Left ventricle myocardium inferior (tissue), 1 donor: ENCODE measurements around the gene SAFB. TPM values are rescaled to one million over a fixed set of nuclear protein-coding genes. Genes with fewer than 3 reads are reported as not detected.
A peak's percentile ranks its signal among the peaks of the same experiment; 100 is the strongest.

Source experiments
- DNase-seq: peaks from one replicate; pipeline ENCODE4 v3.0.0-alpha.2; 2020
- H3K27ac ChIP-seq: fragments of 200-600 bp; replicated peaks from 2 replicates; pipeline ENCODE4 v1.8.0; 2021
- H3K27me3 ChIP-seq: fragments of 200-600 bp; 2 replicates; pipeline ENCODE4 v1.8.0; 2021; ENCODE audit warnings: low read depth
- H3K36me3 ChIP-seq: fragments of 200-600 bp; 2 replicates; pipeline ENCODE4 v1.8.0; 2021
- H3K4me1 ChIP-seq: fragments of 200-600 bp; 2 replicates; pipeline ENCODE4 v1.8.0; 2021
- H3K4me3 ChIP-seq: fragments of 200-600 bp; 2 replicates; pipeline ENCODE4 v1.8.0; 2021; ENCODE audit warnings: mild to moderate bottlenecking, moderate library complexity
- H3K9me3 ChIP-seq: fragments of 200-600 bp; replicated peaks from 2 replicates; pipeline ENCODE4 v1.8.0; 2021
- CTCF ChIP-seq: fragments of 200-600 bp; IDR thresholded peaks from 2 replicates; pipeline ENCODE4 v1.8.0; 2021; ENCODE audit warnings: antibody characterized with exemption, mild to moderate bottlenecking, borderline replicate concordance
- intact Hi-C: fragments of 100-400 bp; cut with micrococcal nuclease; formaldehyde crosslinking; loops from one replicate; pipeline ENCODE4 v1.11.0; 2022
- total RNA-seq: library from RNA; stranded (reverse); fragmentation: NEBNext Ultra II Directional; extraction: Animal tissue kit (Norgen Biotek cat#: 25700); gene quantifications from one replicate; pipeline ENCODE4 v1.2.1, GENCODE V29; 2021
- donor health status: DM: no; HTN: yes; CAD: no; lungs with severe emphysema.

The SAFB gene
- total RNA-seq, 1 donor from 2014 or later: 54.6 TPM

GRCh38 chr19:5667751-5668271 lies 44.9 kb downstream of the SAFB start:
- Histone ChIP-seq H3K9me3 (no peaks in the 10 kb centered on the region), H3K36me3 (peaks cover 73% of the 10 kb centered on the region), H3K27ac (no peak overlapping the region), H3K27me3 (no peaks in the 10 kb centered on the region), H3K4me1 (no peaks in the 10 kb centered on the region), H3K4me3 (no peak overlapping the region)
- no peak for DNase-seq
- no peak for TF ChIP-seq CTCF
- intact Hi-C loops: no loop called here

GRCh38 chr19:5669212-5669611 lies 46.3 kb downstream of the SAFB start:
- no peaks in the 10 kb centered on the region for H3K9me3 ChIP-seq
- no peak overlapping the region for H3K27ac ChIP-seq
- DNase-seq: peak; percentile 1
- H3K27me3 ChIP-seq: no peaks in the 10 kb centered on the region
- no peak for TF ChIP-seq CTCF
- peaks cover 59% of the 10 kb centered on the region for H3K36me3 ChIP-seq
- intact Hi-C loops: no loop called here
- H3K4me3 ChIP-seq: no peak overlapping the region
- H3K4me1 ChIP-seq: no peaks in the 10 kb centered on the region

- H3K4me1 ChIP-seq: peaks cover 16% of the 10 kb centered on the region
- H3K9me3 ChIP-seq: no peaks in the 10 kb centered on the region
- peaks cover 36% of the 10 kb centered on the region for H3K36me3 ChIP-seq
- no peak overlapping the region for H3K27ac ChIP-seq
- H3K27me3 ChIP-seq: no peaks in the 10 kb centered on the region
- no peak overlapping the region for H3K4me3 ChIP-seq
- intact Hi-C loops: no loop called here
- DNase-seq: peak; percentile 6
- no peak for TF ChIP-seq CTCF
These were observed 48.7 kb downstream of the SAFB start for GRCh38 chr19:5671600-5671999.

GRCh38 chr19:5672708-5673459 lies 50.0 kb downstream of the SAFB start:
- DNase-seq: no peak
- H3K27ac ChIP-seq: no peak overlapping the region
- intact Hi-C loops: no loop called here
- peaks cover 30% of the 10 kb centered on the region for H3K36me3 ChIP-seq
- no peak for TF ChIP-seq CTCF
- no peaks in the 10 kb centered on the region for H3K9me3 ChIP-seq
- no peaks in the 10 kb centered on the region for H3K27me3 ChIP-seq
- no peak overlapping the region for H3K4me3 ChIP-seq
- peaks cover 19% of the 10 kb centered on the region for H3K4me1 ChIP-seq

GRCh38 chr19:5673752-5674151 lies 50.9 kb downstream of the SAFB start:
- Histone ChIP-seq H3K4me3 (no peak overlapping the region), H3K27ac (no peak overlapping the region), H3K4me1 (peaks cover 21% of the 10 kb centered on the region), H3K27me3 (no peaks in the 10 kb centered on the region), H3K36me3 (peaks cover 27% of the 10 kb centered on the region), H3K9me3 (no peaks in the 10 kb centered on the region)
- DNase-seq: no peak
- no peak for TF ChIP-seq CTCF
- intact Hi-C loops: no loop called here
